GM12878 (cell line): ENCODE results near the gene TOMM40L. TPM values are rescaled to one million over a fixed set of nuclear protein-coding genes. Genes with fewer than 3 reads are reported as not detected.

Experiments used
- ATAC-seq: fragments of 200-7000 bp; cut with Tn5 transposase; 3 replicates; pipeline ENCODE4 v1.9.1; 2020; ENCODE audit warnings: mild to moderate bottlenecking, moderate library complexity
- BruUV-seq: library from RNA; stranded (reverse); fragments of 400-500 nt; replicated peaks from 2 replicates; lab custom pipeline; 2021; lab: Mats Ljungman, UMichigan
- CTCF ChIA-PET: fragments of 300-600 bp; sonication (Branson Sonifier 250); formaldehyde crosslinking; extraction: SDS; loops from one replicate; lab custom pipeline; 2021; ENCODE audit warnings: inconsistent platforms; lab: Yijun Ruan, JAX
- POLR2A ChIA-PET: fragments of 350-600 bp; formaldehyde crosslinking; extraction: SDS; loops from one replicate; lab custom pipeline; 2021; ENCODE audit warnings: inconsistent platforms; lab: Charles Lee
- RAD21 ChIA-PET: fragments of 300-600 bp; sonication (Branson Sonifier 250); formaldehyde crosslinking; loops from one replicate; lab custom pipeline; 2023; ENCODE audit warnings: antibody characterized with exemption; ENCODE audit not compliant: unreplicated experiment; lab: Charles Lee
- SMC1A ChIA-PET: fragments of 300-600 bp; sonication (Branson Sonifier 250); formaldehyde crosslinking; loops from one replicate; lab custom pipeline; 2023; ENCODE audit not compliant: unreplicated experiment, uncharacterized antibody; lab: Charles Lee
- DNase-seq: peaks from one replicate; pipeline ENCODE4 v3.0.0-alpha.2; 2011; ENCODE audit warnings: low read depth, low spot score
- FAIRE-seq: peaks from 3 replicates; lab custom pipeline; 2011; peaks lifted over from hg19 to GRCh38; lab: Jason Lieb, UNC
- H2AFZ ChIP-seq: 2 replicates; pipeline ENCODE4 v1.6.0; 2011; ENCODE audit warnings: low read depth, low read length, control low read depth; ENCODE audit not compliant: control insufficient read depth
- H3K27ac ChIP-seq: 2 replicates; pipeline ENCODE4 v1.5.1; 2011; ENCODE audit warnings: control low read depth; ENCODE audit not compliant: control insufficient read depth, insufficient read depth
- H3K27me3 ChIP-seq, 2 experiments: replicated peaks in 1 of 2; 2 replicates each; pipeline versions ENCODE4 v1.6.0 to v1.6.1; 2011; ENCODE audit warnings: low read length in 1 of 2; ENCODE audit not compliant: control insufficient read depth in 2 of 2, insufficient read depth in 2 of 2
- H3K36me3 ChIP-seq, 2 experiments: 2 replicates each; pipeline ENCODE4 v1.5.1; 2011; ENCODE audit warnings: low read length in 1 of 2; ENCODE audit not compliant: control insufficient read depth in 2 of 2, insufficient read depth in 2 of 2
- H3K4me1 ChIP-seq: 2 replicates; pipeline ENCODE4 v1.6.1; 2011; ENCODE audit warnings: mild to moderate bottlenecking, low read length, moderate library complexity, mixed read lengths; ENCODE audit not compliant: control insufficient read depth, insufficient read depth
- H3K4me2 ChIP-seq: 2 replicates; pipeline ENCODE4 v1.6.0; 2011; ENCODE audit warnings: control low read depth; ENCODE audit not compliant: control insufficient read depth, insufficient read depth
- H3K4me3 ChIP-seq: fragments of 200-600 bp; sonication (generic); 2 replicates; pipeline ENCODE4 v1.5.1; 2016
- H3K79me2 ChIP-seq: 2 replicates; pipeline ENCODE4 v1.6.0; 2011; ENCODE audit warnings: low read length; ENCODE audit not compliant: control insufficient read depth, insufficient read depth
- H3K9ac ChIP-seq: 2 replicates; pipeline ENCODE4 v1.8.0; 2011; ENCODE audit warnings: low read length, control low read depth, mixed read lengths; ENCODE audit not compliant: control insufficient read depth, insufficient read depth
- H3K9me3 ChIP-seq: replicated peaks from 3 replicates; pipeline ENCODE4 v1.5.1; 2011; ENCODE audit warnings: mild to moderate bottlenecking, low read length; ENCODE audit not compliant: control insufficient read depth, insufficient read depth
- H4K20me1 ChIP-seq: 2 replicates; pipeline ENCODE4 v1.6.0; 2011; ENCODE audit not compliant: control insufficient read depth, insufficient read depth
- CEBPZ ChIP-seq: fragments of 150-350 bp; IDR thresholded peaks from 2 replicates; pipeline ENCODE4 v1.6.1; 2016; ENCODE audit warnings: low read depth, low read length
- CREM ChIP-seq: IDR thresholded peaks from 2 replicates; pipeline ENCODE4 v1.6.1; 2014; ENCODE audit warnings: antibody characterized with exemption, low read depth
- ETV6 ChIP-seq, 2 experiments: fragments of 450-650 bp in 1 of 2; IDR thresholded peaks in 1 of 2; conservative IDR thresholded peaks in 1 of 2; 2 replicates each; pipeline ENCODE4 v1.6.1; 2014; ENCODE audit warnings: antibody characterized with exemption in 1 of 2, borderline replicate concordance in 1 of 2, low read depth in 1 of 2, mild to moderate bottlenecking in 1 of 2, moderate library complexity in 1 of 2
- NRF1 ChIP-seq: conservative IDR thresholded peaks from 2 replicates; pipeline ENCODE4 v1.6.1; 2011; ENCODE audit warnings: mild to moderate bottlenecking, low read depth, low read length, improper control_type of control experiment
- PBX3 ChIP-seq: IDR thresholded peaks from 2 replicates; pipeline ENCODE4 v1.6.1; 2011; ENCODE audit warnings: mild to moderate bottlenecking, low read depth, low read length, moderate library complexity; ENCODE audit not compliant: insufficient replicate concordance
- POLR2AphosphoS5 ChIP-seq: IDR thresholded peaks from 2 replicates; pipeline ENCODE4 v1.6.1; 2011; ENCODE audit warnings: mild to moderate bottlenecking, low read length, inconsistent platforms
- RCOR1 ChIP-seq: conservative IDR thresholded peaks from 2 replicates; pipeline ENCODE4 v1.6.1; 2012; ENCODE audit warnings: low read depth, low read length, improper control_type of control experiment
- RELB ChIP-seq: fragments of 450-650 bp; IDR thresholded peaks from 2 replicates; pipeline ENCODE4 v1.6.1; 2017; ENCODE audit warnings: low read depth, mild to moderate bottlenecking, moderate library complexity
- SPI1 ChIP-seq: IDR thresholded peaks from 2 replicates; pipeline ENCODE4 v1.6.1; 2011; ENCODE audit warnings: low read depth, mild to moderate bottlenecking, low read length, moderate library complexity, borderline replicate concordance; ENCODE audit not compliant: insufficient read depth
- SUZ12 ChIP-seq: fragments of 200-600 bp; sonication (generic); IDR thresholded peaks from one replicate; pipeline ENCODE4 v1.6.1; 2018; ENCODE audit warnings: antibody characterized with exemption, mild to moderate bottlenecking; ENCODE audit not compliant: unreplicated experiment
- TARDBP ChIP-seq: IDR thresholded peaks from 2 replicates; pipeline ENCODE4 v1.6.1; 2016; ENCODE audit warnings: borderline replicate concordance
- ZNF207 ChIP-seq: fragments of 450-650 bp; IDR thresholded peaks from 2 replicates; pipeline ENCODE4 v1.6.1; 2014; ENCODE audit warnings: antibody characterized with exemption, mild to moderate bottlenecking, borderline replicate concordance
- WGBS: methylation state at CpG from one replicate; pipeline ENCODE4 v1.1.6; 2016; ENCODE audit warnings: low lambda C conversion rate; ENCODE audit not compliant: insufficient replicate concordance, insufficient coverage; ENCODE audit errors: missing lambda C conversion rate; 5-methylcytosine and 5-hydroxymethylcytosine counted together
- in situ Hi-C: fragments of 300-500 bp; cut with MboI; formaldehyde crosslinking; loops from 9 replicates; pipeline ENCODE4 v1.14.3; 2018; ENCODE audit warnings: mixed read lengths
- intact Hi-C: fragments of 100-400 bp; cut with micrococcal nuclease; formaldehyde crosslinking; loops from one replicate; pipeline ENCODE4 v1.14.2; 2022; ENCODE audit not compliant: unreplicated experiment
- polyA plus RNA-seq, 11 experiments: library from polyadenylated mRNA; depleted of rRNA in 4 of 11; unstranded in 6 of 11; stranded (reverse) in 5 of 11; fragments of >200 nt; fragmentation: Nextera tagmentation in 4 of 11; fragmentation: Illumina TruSeq in 1 of 11; extraction: Ambion mirVana in 4 of 11; extraction: Trizol in 1 of 11; gene quantifications; 1 replicate in 1 of 11; 2 replicates in 10 of 11; pipeline versions ENCODE4 v1.2.1 to v1.2.3, GENCODE V29; 2011 to 2016; ENCODE audit warnings: inconsistent platforms in 2 of 11, missing spikeins in 2 of 11, low read depth in 1 of 11
- total RNA-seq, 4 experiments: library from RNA; depleted of rRNA in 3 of 4; stranded (reverse); fragments of >200 nt in 3 of 4; fragmentation: Illumina TruSeq in 1 of 4; extraction: Trizol in 1 of 4; gene quantifications; 2 replicates each; pipeline versions ENCODE4 v1.2.1 to v1.2.3, GENCODE V29; 2013 to 2021

Gene TOMM40L
- total and polyA plus RNA-seq, 10 of the 15 experiments (the other 5 are each of a cell fraction or from before 2014, with no cell fraction given), result 5.9 to 21.6 (median 15.7) TPM

- no TSS peak for BruUV-seq
- intact Hi-C loops, result no loop called here
- 35% methylated on average over 3 of the region's 3 CpGs for WGBS
- TF ChIP-seq POLR2AphosphoS5 (no peak), SPI1 (no peak), TARDBP (no peak), ZNF207 (no peak), CREM (no peak), CEBPZ (no peak), RELB (no peak), SUZ12 (no peak), PBX3 (no peak), ETV6 (conservative IDR thresholded peaks at IDR 0.05 in 1 of 2, IDR thresholded peaks at IDR 0.05 in 1 of 2; ENCODE audit: borderline replicate concordance in 1 of 2, low read depth in 1 of 2) (no peak), NRF1 (no peak), RCOR1 (no peak)
These were observed 49.0 kb downstream of the TOMM40L start for GRCh38 chr1:161274874-161275273.

More at GRCh38 chr1:161274874-161275273, 49.0 kb downstream of the TOMM40L start:
- no peak overlapping the region for H3K4me3 ChIP-seq
- no peak overlapping the region for H3K9ac ChIP-seq
- no peak overlapping the region for H3K27ac ChIP-seq
- no peak overlapping the region for H2AFZ ChIP-seq
- no peaks in the 10 kb centered on the region; a peak in 1 of 4 replicates for H3K27me3 ChIP-seq
- no peak overlapping the region for H3K4me2 ChIP-seq
- ATAC-seq, result no peak
- FAIRE-seq, result no peak
- DNase-seq, result no peak
- ChIA-PET SMC1A (interaction anchor here (1.2 kb wide), 1 partner anchor 16 kb away, joined by 3 read pairs; no protein-coding TSS in a partner anchor), CTCF (interaction anchor here (0.6 to 4.0 kb wide), 3 partner anchors 16 to 107 kb away, joined by 3 to 14 read pairs (median 4); no protein-coding TSS in a partner anchor), RAD21 (no interaction called here), POLR2A (no interaction called here)
- in situ Hi-C loops, result no loop called here
- H4K20me1 ChIP-seq, result no peaks in the 10 kb centered on the region
- no peaks in the 10 kb centered on the region for H3K79me2 ChIP-seq
- H3K36me3 ChIP-seq, result no peaks in the 10 kb centered on the region
- H3K9me3 ChIP-seq, result no peaks in the 10 kb centered on the region
- H3K4me1 ChIP-seq, result no peaks in the 10 kb centered on the region
